Medulla oblongata (tissue), 1 donor: ENCODE results near the gene CELA3A.

Experiments used
- DNase-seq: peaks from one replicate; pipeline ENCODE4 v3.0.0-alpha.2; 2015; ENCODE audit errors: extremely low spot score

Gene CELA3A

DNA sequence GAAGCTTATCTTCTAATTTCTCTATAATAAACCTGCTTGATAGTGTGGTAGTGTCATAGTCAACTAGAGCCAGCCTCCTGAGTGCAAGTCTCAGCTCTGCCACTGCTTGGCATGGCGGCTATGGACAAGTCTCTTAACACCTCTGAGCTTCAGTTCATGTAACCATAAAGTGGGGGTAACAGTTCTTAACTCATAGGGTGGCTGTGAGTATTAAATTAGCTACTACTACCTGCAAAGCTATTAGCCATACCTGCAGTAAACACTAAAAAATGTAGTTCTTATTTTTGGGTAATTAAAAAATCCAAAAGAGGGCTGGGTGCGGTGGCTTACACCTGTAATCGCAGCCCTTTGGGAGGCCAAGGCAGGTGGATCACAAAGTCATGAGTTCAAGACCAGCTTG, 48.9 kb downstream of the CELA3A start:
- DNase-seq: no peak

DNA sequence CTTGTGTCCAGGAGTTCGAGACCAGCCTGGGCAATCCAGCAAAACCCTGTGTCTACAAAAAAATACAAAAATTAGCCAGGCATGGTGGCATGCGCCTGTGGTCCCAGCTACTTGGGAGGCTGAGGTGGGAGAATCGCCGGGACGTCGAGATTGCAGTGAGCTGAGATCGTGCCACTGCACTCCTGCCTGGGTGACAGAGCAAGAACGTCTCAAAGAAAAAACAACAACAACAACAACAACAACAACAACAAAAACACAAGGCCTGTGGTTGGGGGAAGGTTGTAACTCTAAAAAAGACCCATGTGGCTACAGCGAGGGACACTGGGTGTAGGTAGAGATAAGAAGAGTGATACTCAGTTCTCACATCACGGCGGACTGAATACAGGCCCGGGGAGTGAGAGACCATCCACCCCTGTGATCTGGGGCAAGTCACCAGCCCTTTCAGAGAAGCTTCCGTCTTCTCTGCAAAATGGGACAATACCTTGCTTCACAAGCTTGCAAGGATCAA, 50.2 kb downstream of the CELA3A start:
- DNase-seq: no peak

DNA sequence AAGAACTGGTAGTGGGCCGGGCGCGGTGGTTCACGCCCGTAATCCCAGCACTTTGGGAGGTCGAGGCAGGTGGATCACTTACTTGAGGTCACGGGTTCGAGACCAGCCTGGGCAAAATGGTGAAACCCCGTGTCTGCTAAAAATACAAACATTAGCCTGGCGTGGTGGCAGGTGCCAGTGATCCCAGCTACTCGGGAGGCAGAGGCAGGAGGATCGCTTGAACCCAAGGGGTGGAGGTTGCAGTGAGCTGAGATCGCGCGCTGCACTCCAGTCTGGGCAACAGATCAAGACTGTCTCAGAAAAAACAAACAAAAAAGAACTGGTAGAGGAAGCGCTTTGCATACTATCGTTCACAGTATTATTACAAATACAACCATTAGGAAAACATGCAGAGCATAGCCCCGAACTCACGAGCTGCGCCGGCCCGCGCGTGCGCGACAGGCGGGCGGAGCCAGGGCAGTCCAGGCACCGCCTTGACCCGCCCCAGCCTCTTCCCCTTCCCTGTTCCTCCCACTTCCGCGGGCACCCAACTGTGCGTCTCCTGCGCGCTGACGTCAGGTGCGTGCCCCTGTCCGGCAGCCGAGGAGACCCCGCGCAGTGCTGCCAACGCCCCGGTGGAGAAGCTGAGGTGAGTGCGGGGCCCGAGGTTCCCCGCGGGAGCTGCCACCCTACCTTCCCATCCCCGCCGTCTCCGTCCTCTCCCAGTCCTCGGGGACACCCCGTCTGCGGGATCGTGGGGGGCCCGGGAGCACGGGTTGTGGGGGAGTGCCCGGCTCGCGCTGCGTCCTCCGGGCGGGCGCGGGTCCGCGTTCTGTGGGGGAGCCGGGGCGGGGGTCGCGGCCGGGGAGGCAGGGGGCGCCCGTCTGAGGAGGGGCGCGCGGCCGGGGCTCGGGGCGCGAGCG, 50.9 kb downstream of the CELA3A start, which contains the start of gene CDC42:
Gene CDC42 (plus strand): TSS at position 595 of the 902 bp plus-strand sequence. CDS start 25,770 bp downstream, outside the sequence.
- DNase-seq: peak; percentile 98

- peak; percentile 61 for DNase-seq
Measured at GRCh38 chr1:22053017-22053860, 51.8 kb downstream of the CELA3A start.

DNA sequence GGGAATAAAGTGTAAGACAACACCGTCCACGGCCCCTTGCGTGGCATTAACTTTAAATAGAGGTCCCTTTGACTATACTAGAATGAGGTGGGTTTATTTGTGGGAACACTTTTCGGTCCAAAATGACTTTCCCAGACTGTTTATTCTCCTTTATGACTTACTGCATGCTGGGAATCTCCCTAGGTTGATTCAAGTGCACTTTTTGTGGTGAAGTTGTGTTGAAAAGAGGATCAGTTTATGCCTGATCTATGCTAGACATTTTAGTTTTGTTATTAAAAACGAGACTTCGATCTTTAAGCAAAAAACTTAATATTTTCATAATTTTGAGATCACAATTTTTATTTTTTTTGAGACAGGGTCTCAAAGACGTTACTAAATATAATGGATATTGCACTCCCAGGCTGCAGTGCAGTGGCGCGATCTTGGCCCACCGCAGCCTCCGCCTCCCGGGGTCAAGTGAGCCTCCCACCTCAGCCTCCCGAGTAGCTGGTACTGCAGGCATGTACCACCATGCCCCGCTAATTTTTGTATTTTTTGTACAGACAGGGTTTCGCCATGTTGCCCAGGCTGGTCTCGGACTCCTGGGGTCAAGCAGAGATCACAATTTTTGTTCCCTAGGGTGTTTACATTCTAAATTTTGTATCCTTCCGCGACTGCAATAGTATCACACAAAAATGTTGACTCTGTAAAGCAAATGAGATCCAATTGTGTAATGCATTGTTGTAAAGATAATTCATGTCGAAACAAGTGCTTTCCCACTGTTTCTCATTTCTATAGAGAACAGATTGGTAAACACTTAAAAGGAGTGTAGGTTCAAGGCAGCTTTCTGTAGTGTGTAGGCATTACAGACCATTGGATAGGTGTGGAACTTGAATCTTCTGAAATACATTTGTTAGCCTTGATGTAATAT, 52.7 kb downstream of the CELA3A start:
- DNase-seq: no peak

DNA sequence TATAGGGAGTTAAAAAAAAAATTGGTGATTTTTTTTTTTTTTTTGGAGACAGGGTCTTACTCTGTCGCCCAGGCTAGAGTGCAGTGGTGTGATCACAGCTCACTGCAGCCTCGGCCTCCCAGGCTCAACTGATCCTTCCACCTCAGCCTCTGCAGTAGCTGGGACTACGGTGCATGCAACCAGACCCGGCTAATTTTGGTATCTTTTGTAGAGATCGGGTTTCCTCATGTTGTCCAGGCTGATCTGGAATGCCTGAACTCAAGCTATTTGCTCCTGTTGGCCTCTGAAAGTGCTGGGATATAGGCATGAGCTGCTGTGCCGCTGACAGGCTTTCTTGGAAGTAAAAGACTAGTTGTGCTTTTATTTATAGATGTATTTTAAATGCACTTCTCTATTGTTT, 54.0 kb downstream of the CELA3A start:
- DNase-seq: no peak

GRCh38 chr1:22056043-22056442, 54.6 kb downstream of the CELA3A start:
- DNase-seq: no peak

GRCh38 chr1:22056936-22057335, 55.5 kb downstream of the CELA3A start:
- DNase-seq: no peak

DNA sequence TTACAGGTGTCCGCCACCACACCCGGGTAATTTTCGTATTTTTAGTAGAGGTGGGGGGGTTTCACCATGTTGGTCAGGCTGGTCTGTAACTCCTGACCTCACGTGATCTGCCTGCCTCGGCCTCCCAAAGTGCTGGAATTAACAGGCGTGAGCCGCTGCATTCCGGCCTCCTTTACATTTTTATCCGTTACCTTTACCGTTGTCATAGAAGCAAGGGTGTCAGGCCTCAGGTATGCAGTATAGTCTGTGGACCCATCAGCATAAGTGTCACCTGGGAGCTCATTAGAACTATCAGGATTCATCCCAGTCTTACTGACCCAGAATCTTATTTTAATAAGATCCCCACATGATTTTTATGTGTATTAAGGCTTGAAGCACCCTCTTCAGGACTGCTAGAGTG, 56.4 kb downstream of the CELA3A start:
- DNase-seq: no peak
